ENCODE data around the gene NLRC4.

DNA sequence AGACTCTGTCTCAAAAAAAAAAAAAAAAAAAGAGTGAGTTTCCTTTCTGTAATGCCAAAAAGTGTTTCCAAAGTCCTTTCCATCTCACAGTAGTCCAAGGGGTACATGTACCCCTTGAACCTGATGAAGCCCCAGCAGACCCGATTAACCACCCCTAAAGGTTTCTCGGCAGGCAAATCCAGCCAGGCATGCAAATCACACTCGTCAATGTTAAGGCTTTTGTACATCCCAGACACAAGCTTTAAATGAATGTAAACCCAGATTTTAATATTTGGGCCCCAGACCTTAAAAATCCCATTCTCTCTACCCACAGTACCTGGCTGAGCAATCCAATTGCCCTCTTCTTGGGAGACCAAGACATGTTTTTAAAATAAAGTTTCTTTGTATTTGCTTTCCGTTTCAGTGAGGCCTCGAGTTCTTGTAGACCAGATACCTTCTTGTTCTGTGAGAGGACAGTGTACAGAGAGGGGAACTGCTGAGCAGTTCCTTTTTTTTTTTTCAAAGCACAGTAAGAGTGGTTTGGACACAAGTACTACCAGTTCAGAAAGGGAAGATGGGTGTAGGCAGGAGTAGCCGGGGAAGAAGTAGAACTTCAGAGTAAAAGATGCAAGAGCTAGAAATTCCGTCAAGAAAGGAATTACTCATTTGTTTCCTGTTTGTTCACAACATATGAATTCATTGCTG is at the start of gene NLRC4:
- no peak for TF ChIP-seq NR3C1 (IDR thresholded peaks at IDR 0.05)
- no peak for TF ChIP-seq POLR2AphosphoS2 (conservative IDR thresholded peaks at IDR 0.05; ENCODE audit: low read length)
- TF ChIP-seq POLR2A (IDR thresholded peaks at IDR 0.05; ENCODE audit: low read length): no peak
- no peak for TF ChIP-seq MYC (IDR thresholded peaks at IDR 0.05; ENCODE audit: borderline replicate concordance, low read length)
- TF ChIP-seq MAZ (IDR thresholded peaks at IDR 0.05; ENCODE audit: borderline replicate concordance, low read depth, low read length): no peak
